DMS114 treated with DMSO at 0.1 percent for 48 hours (cell line): ENCODE results near the gene ANP32D.
"Not testable (repeated sequence)": the region's sequence is repeated elsewhere in the genome, so short reads cannot be mapped to it uniquely, and the experiment has no call there.

Experiments used
- DNase-seq: peaks from one replicate; lab custom pipeline; 2025; ENCODE audit not compliant: unreplicated experiment; lab: John Stamatoyannopoulos, UW

Gene ANP32D

GRCh38 chr12:48472259-48472658 lies at the start of gene ANP32D:
Gene ANP32D (plus strand): TSS chr12:48472559. CDS start chr12:48472665, 106 bp downstream.
- no peak for DNase-seq

GRCh38 chr12:48423171-48423570 lies 49.2 kb upstream of the ANP32D start:
- no peak for DNase-seq

GRCh38 chr12:48424644-48425043 lies 47.7 kb upstream of the ANP32D start:
- no peak for DNase-seq

- DNase-seq = not testable (repeated sequence)
Measured at GRCh38 chr12:48434016-48434415, 38.3 kb upstream of the ANP32D start.

GRCh38 chr12:48441069-48441468 lies 31.3 kb upstream of the ANP32D start:
- DNase-seq = no peak

- no peak for DNase-seq
Measured at GRCh38 chr12:48442179-48442847, 30.0 kb upstream of the ANP32D start.

- no peak for DNase-seq
Measured at GRCh38 chr12:48445538-48445937, 26.8 kb upstream of the ANP32D start.

GRCh38 chr12:48446161-48446776 lies 26.1 kb upstream of the ANP32D start:
- DNase-seq = no peak

GRCh38 chr12:48447755-48448154 lies 24.6 kb upstream of the ANP32D start:
- no peak for DNase-seq

GRCh38 chr12:48451372-48451771 lies 21.0 kb upstream of the ANP32D start:
- no peak for DNase-seq

- DNase-seq = not testable (repeated sequence)
Measured at GRCh38 chr12:48452961-48453360, 19.4 kb upstream of the ANP32D start.

GRCh38 chr12:48454667-48455066 lies 17.7 kb upstream of the ANP32D start:
- peak; percentile 44 for DNase-seq

- DNase-seq = no peak
Measured at GRCh38 chr12:48455116-48455515, 17.2 kb upstream of the ANP32D start.

GRCh38 chr12:48459259-48459658 lies 13.1 kb upstream of the ANP32D start:
- no peak for DNase-seq

GRCh38 chr12:48469027-48469426 lies 3.3 kb upstream of the ANP32D start:
- DNase-seq = not testable (repeated sequence)

- no peak for DNase-seq
Measured at GRCh38 chr12:48473061-48473460, 702 bp downstream of the ANP32D start.

GRCh38 chr12:48474497-48474896 lies 2.1 kb downstream of the ANP32D start:
- DNase-seq = not testable (repeated sequence)

GRCh38 chr12:48482198-48482597 lies 9.8 kb downstream of the ANP32D start, which contains the start of gene C12orf54:
Gene C12orf54 (plus strand): TSS chr12:48482498. CDS start chr12:48483297, 799 bp downstream.
- no peak for DNase-seq

GRCh38 chr12:48482930-48483329 lies 10.6 kb downstream of the ANP32D start:
- no peak for DNase-seq

- no peak for DNase-seq
Measured at GRCh38 chr12:48486261-48486660, 13.9 kb downstream of the ANP32D start.

GRCh38 chr12:48486679-48487078 lies 14.3 kb downstream of the ANP32D start:
- no peak for DNase-seq

- DNase-seq = no peak
Measured at GRCh38 chr12:48489012-48489411, 16.7 kb downstream of the ANP32D start.

- not testable (repeated sequence) for DNase-seq
Measured at GRCh38 chr12:48489456-48489855, 17.1 kb downstream of the ANP32D start.
